Measurements from ENCODE around the gene PRSS33. TPM values are rescaled to one million over a fixed set of nuclear protein-coding genes. Genes with fewer than 3 reads are reported as not detected.

PRSS33 gene
- total and polyA plus RNA-seq, 2 of the 8 experiments (the other 6 are each of a cell fraction or from before 2014, with no cell fraction given) = 0.09 TPM; not detected in 1

- TF ChIP-seq CTBP2 (IDR thresholded peaks at IDR 0.05; ENCODE audit: borderline replicate concordance, insufficient read depth, insufficient read length, low read length) = no peak
- TF ChIP-seq, protein P1, sequence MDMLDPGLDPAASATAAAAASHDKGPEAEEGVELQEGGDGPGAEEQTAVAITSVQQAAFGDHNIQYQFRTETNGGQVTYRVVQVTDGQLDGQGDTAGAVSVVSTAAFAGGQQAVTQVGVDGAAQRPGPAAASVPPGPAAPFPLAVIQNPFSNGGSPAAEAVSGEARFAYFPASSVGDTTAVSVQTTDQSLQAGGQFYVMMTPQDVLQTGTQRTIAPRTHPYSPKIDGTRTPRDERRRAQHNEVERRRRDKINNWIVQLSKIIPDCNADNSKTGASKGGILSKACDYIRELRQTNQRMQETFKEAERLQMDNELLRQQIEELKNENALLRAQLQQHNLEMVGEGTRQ (IDR thresholded peaks at IDR 0.05; ENCODE audit: low read length) = no peak
- TF ChIP-seq RBBP5 (IDR thresholded peaks at IDR 0.05; ENCODE audit: borderline replicate concordance, low read depth, low read length) = no peak
- no peak for TF ChIP-seq CBX5 (IDR thresholded peaks at IDR 0.05; ENCODE audit: low read depth, low read length)
- TF ChIP-seq POU5F1 (IDR thresholded peaks at IDR 0.05; ENCODE audit: low read depth, low read length) = no peak
- no peak for TF ChIP-seq ATF2 (IDR thresholded peaks at IDR 0.05; ENCODE audit: low read length)
- TF ChIP-seq SP1 (IDR thresholded peaks at IDR 0.05; ENCODE audit: low read depth, low read length) = no peak
These were observed 12.0 kb upstream of the PRSS33 start (continued) for GRCh38 chr16:2799205-2799858.
